ENCODE data around the gene SMARCAL1. TPM values are rescaled to one million over a fixed set of nuclear protein-coding genes. Genes with fewer than 3 reads are reported as not detected.
"Not testable (repeated sequence)": the region's sequence is repeated elsewhere in the genome, so short reads cannot be mapped to it uniquely, and the experiment has no call there.

Gene SMARCAL1
- total and polyA plus RNA-seq, 8 donors: 5.5 to 12.8 (median 7.4) TPM

DNA sequence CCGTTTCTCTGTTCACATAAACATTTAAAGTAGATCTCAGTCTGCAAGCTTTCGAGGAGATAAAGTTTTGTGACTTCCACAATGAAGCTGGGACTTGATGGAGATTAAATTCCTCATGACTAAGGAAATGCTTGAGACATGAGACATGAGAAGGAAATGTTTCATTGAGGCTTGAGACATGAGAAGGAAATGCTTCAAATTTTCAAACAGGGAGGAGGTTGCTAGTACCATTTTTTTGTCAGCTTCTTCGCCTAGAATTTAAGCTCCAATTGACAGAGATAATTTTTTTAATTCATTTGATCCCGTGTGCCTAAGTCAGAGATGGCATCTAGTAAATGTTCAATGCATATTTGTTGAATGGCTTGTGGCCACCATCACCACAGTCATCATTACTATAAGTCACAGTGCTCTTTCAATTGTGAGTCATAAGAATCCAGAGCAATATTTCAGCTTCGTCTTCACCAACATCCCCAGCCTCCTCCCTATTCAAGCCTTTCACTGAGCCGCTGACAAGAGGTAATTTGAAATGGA is 39.5 kb upstream of the SMARCAL1 start:
- intact Hi-C loops (cut with DNase I): no loop called here
- Histone ChIP-seq H3K27me3 (peaks cover 0 to 26% (median 3%) of the 10 kb centered on the region in 4 donors), H3K4me1 (peaks cover 0 to 4% (median 0%) of the 10 kb centered on the region in 3 donors), H3K4me3 (peak overlapping the region in 1 of 4 donors; percentile 41), H3K36me3 (no peaks in the 10 kb centered on the region), H3K27ac (no peak overlapping the region), H3K9me3 (no peaks in the 10 kb centered on the region)
- FAIRE-seq (no peak), ATAC-seq (no peak), DNase-seq (no peak)
- TF ChIP-seq, protein P1, sequence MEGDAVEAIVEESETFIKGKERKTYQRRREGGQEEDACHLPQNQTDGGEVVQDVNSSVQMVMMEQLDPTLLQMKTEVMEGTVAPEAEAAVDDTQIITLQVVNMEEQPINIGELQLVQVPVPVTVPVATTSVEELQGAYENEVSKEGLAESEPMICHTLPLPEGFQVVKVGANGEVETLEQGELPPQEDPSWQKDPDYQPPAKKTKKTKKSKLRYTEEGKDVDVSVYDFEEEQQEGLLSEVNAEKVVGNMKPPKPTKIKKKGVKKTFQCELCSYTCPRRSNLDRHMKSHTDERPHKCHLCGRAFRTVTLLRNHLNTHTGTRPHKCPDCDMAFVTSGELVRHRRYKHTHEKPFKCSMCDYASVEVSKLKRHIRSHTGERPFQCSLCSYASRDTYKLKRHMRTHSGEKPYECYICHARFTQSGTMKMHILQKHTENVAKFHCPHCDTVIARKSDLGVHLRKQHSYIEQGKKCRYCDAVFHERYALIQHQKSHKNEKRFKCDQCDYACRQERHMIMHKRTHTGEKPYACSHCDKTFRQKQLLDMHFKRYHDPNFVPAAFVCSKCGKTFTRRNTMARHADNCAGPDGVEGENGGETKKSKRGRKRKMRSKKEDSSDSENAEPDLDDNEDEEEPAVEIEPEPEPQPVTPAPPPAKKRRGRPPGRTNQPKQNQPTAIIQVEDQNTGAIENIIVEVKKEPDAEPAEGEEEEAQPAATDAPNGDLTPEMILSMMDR (IDR thresholded peaks at IDR 0.05): no peak
- WGBS, 2 donors: 25 to 26% methylated on average over 6 of the region's 6 CpGs

DNA sequence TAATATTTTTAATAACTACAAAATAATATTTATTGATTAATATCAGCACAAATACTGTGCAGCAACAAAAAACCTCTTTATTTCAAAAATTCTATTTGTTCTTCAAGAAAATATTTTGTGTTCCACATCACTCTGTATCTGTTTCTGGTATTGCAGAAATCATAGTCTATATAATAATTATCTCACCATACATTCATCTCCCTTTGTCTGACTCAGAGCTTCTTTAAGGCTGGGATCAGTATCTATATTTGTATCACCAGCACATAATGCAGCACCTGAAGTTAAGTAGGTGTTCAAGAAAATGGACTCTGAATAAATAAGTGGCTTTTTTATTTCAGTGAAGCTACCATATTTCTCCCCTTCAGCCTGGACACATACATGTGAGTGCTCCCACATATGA is 38.4 kb upstream of the SMARCAL1 start:
- H3K4me1 ChIP-seq: peaks cover 0 to 4% (median 0%) of the 10 kb centered on the region in 3 donors
- H3K4me3 ChIP-seq: no peak overlapping the region
- FAIRE-seq (no peak), ATAC-seq (no peak), DNase-seq (no peak)
- TF ChIP-seq, protein P1 (IDR thresholded peaks at IDR 0.05): no peak
- no peaks in the 10 kb centered on the region for H3K9me3 ChIP-seq
- intact Hi-C loops (cut with DNase I): no loop called here
- H3K36me3 ChIP-seq: no peaks in the 10 kb centered on the region
- no peak overlapping the region for H3K27ac ChIP-seq
- H3K27me3 ChIP-seq: peaks cover 0 to 22% (median 3%) of the 10 kb centered on the region in 4 donors

DNA sequence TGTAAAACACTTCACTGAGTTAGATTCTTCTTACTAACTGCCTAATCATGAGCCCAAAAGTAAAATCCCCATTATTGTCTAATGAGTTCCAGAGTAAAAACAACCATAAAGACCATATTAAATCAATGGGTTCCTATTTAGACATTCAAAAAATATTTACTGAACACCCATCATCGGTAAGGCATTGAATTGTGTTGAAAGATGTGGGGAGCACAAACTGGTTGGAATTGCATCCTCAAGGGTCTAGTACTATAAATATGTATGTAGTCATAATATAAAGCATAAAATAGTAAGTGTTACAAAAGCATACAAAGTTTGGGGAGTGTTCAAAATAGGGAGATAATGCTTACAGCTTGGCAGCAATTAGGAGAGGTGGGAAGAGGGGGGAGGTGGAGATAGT is 37.0 kb upstream of the SMARCAL1 start:
- Histone ChIP-seq H3K27ac (no peak overlapping the region), H3K4me1 (peaks cover 0 to 4% (median 0%) of the 10 kb centered on the region in 3 donors), H3K4me3 (no peak overlapping the region), H3K9me3 (no peaks in the 10 kb centered on the region), H3K27me3 (peaks cover 0 to 16% (median 3%) of the 10 kb centered on the region in 4 donors), H3K36me3 (no peaks in the 10 kb centered on the region)
- 69 to 83% methylated on average over 1 of the region's 1 CpG for WGBS, 2 donors
- FAIRE-seq (no peak), ATAC-seq (no peak), DNase-seq (no peak)
- intact Hi-C loops (cut with DNase I): no loop called here
- TF ChIP-seq, protein P1 (IDR thresholded peaks at IDR 0.05): no peak

DNA sequence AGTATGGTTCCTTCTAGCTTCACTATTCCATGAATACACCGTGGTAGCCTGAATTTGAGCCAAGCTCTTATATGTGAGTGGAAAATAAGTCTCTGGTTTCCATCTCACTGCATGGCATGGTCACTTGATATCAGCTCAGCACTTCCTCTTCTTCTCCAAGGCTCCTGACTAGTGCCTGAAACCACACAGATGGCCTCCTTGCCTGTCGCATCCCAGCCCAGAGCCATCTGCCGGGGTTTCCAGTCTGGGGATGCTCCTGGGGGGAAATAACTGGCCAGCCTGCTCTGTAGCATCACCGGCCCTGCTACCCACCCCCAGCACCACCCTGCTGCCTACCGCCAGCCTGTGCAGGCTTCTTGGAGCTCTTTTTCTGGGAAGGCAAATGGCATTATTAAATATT is 32.3 kb upstream of the SMARCAL1 start:
- FAIRE-seq: no peak
- H3K36me3 ChIP-seq: no peaks in the 10 kb centered on the region
- no peak for DNase-seq

DNA sequence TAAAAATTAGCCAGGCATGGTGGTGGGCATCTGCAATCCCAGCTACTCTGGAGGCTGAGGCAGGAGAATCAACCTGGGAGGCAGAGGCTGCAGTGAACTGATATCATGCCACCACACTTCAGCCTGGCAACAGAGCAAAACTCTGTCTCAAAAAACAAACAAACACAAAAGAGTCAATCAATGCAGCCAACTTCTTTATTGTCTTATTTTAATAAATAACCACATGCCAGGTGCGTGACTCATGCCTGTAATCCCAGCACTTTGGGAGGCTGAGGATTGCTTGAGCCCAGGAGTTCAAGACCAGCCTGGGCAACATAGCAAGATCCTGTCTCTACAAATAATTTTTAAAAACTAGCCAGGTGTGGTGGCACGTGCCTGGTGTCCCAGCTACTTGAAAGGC is 27.9 kb upstream of the SMARCAL1 start:
- WGBS, 2 donors: 48 to 58% methylated on average over 2 of the region's 2 CpGs
- H3K4me1 ChIP-seq; H3K27ac ChIP-seq; H3K36me3 ChIP-seq; ATAC-seq; intact Hi-C loops (cut with DNase I); FAIRE-seq; H3K27me3 ChIP-seq; H3K9me3 ChIP-seq; H3K4me3 ChIP-seq; DNase-seq: not testable (repeated sequence)

More for the DNA sequence above, 32.3 kb upstream of the SMARCAL1 start:
- no peak overlapping the region for H3K4me3 ChIP-seq
- H3K9me3 ChIP-seq: no peaks in the 10 kb centered on the region
- H3K27ac ChIP-seq: no peak overlapping the region
- H3K4me1 ChIP-seq: no peaks in the 10 kb centered on the region
- WGBS, 2 donors: 64 to 75% methylated on average over 5 of the region's 5 CpGs
- H3K27me3 ChIP-seq: no peaks in the 10 kb centered on the region
- TF ChIP-seq, protein P1 (IDR thresholded peaks at IDR 0.05): no peak
- ATAC-seq: no peak
- intact Hi-C loops (cut with DNase I): no loop called here
